Motor neuron (in vitro differentiated cells): Measurements from ENCODE around the gene CXorf38. TPM values are rescaled to one million over a fixed set of nuclear protein-coding genes. Genes with fewer than 3 reads are reported as not detected.

Experiments used
- ATAC-seq, 8 experiments: fragments of 200-7000 bp; cut with Tn5 transposase; replicated peaks in 6 of 8; 2 replicates each; pipeline ENCODE4 v1.8.0; 2021; ENCODE audit warnings: mild to moderate bottlenecking in 8 of 8, moderate library complexity in 8 of 8
- H3K27ac ChIP-seq, 2 donors: fragments of 250-450 bp; sonication (Bioruptor Pico); 2 replicates each; pipeline ENCODE4 v1.9.0; 2021; ENCODE audit warnings: antibody characterized with exemption in 2 of 2, mild to moderate bottlenecking in 2 of 2, moderate library complexity in 1 of 2
- H3K4me1 ChIP-seq, 2 donors: fragments of 250-450 bp; sonication (Bioruptor Pico); replicated peaks in 1 of 2; 2 replicates each; pipeline ENCODE4 v1.6.1; 2021; ENCODE audit warnings: antibody characterized with exemption in 2 of 2, mild to moderate bottlenecking in 2 of 2, moderate library complexity in 1 of 2
- H3K4me3 ChIP-seq, 5 donors: fragments of 250-450 bp; sonication (Bioruptor Pico); 2 replicates each; pipeline ENCODE4 v1.9.0; 2021; ENCODE audit warnings: antibody characterized with exemption in 5 of 5, mild to moderate bottlenecking in 5 of 5, moderate library complexity in 4 of 5
- WGBS, 10 experiments: fragments of 450-650 bp; shearing (Covaris generic); methylation state at CpG; one replicate each; pipeline ENCODE4 v1.0.0; 2022; 5-methylcytosine and 5-hydroxymethylcytosine counted together
- in situ Hi-C, 9 experiments: fragments of 400-800 bp; cut with MboI; loops; one replicate each; pipeline ENCODE4 v1.15.0; 2021; ENCODE audit warnings: low sequenced_read_pairs in 9 of 9, low pct_unique_long_range_greater_than_20kb in 2 of 9; ENCODE audit not compliant: unreplicated experiment in 9 of 9
- total RNA-seq, 8 experiments: library from RNA; unstranded; fragments of 300-600 nt; gene quantifications; 2 replicates each; pipeline versions ENCODE4 v1.2.3 to v1.2.4, GENCODE V29; 2022

Gene CXorf38
- total RNA-seq, 8 experiments from 2014 or later, result 4.9 to 11.2 (median 7.9) TPM

- 88 to 100% (median 100%) methylated on average over 1 to 2 of the region's 2 CpGs; no CpG with 5 or more reads in 4 of the 10 experiments for WGBS, 10 experiments
- Histone ChIP-seq H3K4me1 (no peaks in the 10 kb centered on the region), H3K27ac (no peak overlapping the region), H3K4me3 (no peak overlapping the region)
- in situ Hi-C loops, result no loop called here
- no peak for ATAC-seq
Observed at GRCh38 chrX:40653535-40653934, 6.2 kb upstream of the CXorf38 start.

DNA sequence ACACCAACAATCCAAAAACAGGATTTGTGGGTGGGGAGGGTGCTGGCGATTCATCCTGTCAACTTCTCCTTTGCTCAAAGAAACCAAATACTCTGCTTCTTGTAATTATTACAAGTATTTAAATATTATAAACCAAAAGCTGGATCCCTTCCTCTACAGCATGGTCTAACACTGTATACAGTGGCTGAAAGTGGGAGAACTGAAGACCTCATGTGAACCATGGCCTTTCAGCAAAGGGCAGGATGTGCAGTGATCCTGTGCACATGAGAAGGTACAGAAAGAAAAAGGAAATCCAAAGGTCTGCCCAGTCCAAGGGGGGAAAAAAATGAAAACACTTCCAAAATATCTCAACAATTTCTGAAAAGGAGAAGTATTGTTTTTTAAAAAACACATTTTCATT lies 5.3 kb upstream of the CXorf38 start:
- ATAC-seq, result no peak
- WGBS, 10 experiments, result 60 to 88% methylated on average over 1 of the region's 1 CpG; no CpG with 5 or more reads in 8 of the 10 experiments
- no peak overlapping the region for H3K27ac ChIP-seq
- no peak overlapping the region for H3K4me3 ChIP-seq
- H3K4me1 ChIP-seq, result no peaks in the 10 kb centered on the region
- in situ Hi-C loops, result no loop called here

GRCh38 chrX:40651620-40652223 lies 4.4 kb upstream of the CXorf38 start:
- in situ Hi-C loops, result no loop called here
- no peak overlapping the region for H3K4me3 ChIP-seq
- no peaks in the 10 kb centered on the region for H3K4me1 ChIP-seq
- no peak overlapping the region for H3K27ac ChIP-seq
- WGBS, 10 experiments, result 0 to 20% (median 0%) methylated on average over 1 to 3 of the region's 3 CpGs; no CpG with 5 or more reads in 3 of the 10 experiments
- ATAC-seq, result no peak

- 0% methylated on average over 1 of the region's 33 CpGs; no CpG with 5 or more reads in 8 of the 10 experiments for WGBS, 10 experiments
- Histone ChIP-seq H3K4me3 (peak overlapping the region; percentile 65 to 91 (median 66)), H3K27ac (peak overlapping the region; percentile 40 to 76), H3K4me1 (peaks cover 0 to 4% of the 10 kb centered on the region in 2 donors)
- in situ Hi-C loops, result no loop called here
- ATAC-seq, result peak; percentile 38 to 61 (median 50)
Observed at GRCh38 chrX:40646489-40647306, 663 bp downstream of the CXorf38 start.

DNA sequence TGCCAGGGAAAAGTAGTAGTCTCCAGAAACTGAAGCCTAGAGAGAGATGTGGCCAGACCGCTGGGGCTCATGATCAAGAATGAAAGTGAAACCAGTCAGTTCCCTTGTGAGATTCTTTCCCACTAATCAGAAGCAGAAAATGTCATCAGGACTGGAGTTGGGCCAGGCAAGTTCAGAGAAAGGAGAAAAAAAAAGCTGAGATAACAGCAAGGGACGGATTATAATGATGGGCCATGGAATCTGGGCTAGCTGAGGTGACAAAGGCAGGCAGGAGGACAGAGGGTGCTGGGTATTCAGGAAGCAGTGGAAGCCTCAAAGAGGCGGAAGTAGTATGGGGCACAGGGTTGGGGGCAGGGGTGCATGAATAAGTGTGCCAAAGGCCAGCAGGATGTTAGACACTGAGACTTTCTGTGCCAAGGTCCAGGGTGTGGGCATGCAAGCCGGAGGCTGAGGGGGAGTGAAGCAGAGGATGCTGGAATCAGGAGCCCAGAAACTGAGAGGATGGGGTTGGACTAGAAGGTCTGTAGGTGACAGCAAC lies 2.5 kb downstream of the CXorf38 start:
- in situ Hi-C loops, result no loop called here
- peak in 3 of 8 experiments; percentile 8 to 39 (median 33) for ATAC-seq
- WGBS, 10 experiments, result 33 to 89% (median 89%) methylated on average over 1 to 2 of the region's 4 CpGs; no CpG with 5 or more reads in 7 of the 10 experiments
- no peak overlapping the region for H3K4me3 ChIP-seq
- peaks cover 0 to 4% of the 10 kb centered on the region in 2 donors for H3K4me1 ChIP-seq
- no peak overlapping the region for H3K27ac ChIP-seq

DNA sequence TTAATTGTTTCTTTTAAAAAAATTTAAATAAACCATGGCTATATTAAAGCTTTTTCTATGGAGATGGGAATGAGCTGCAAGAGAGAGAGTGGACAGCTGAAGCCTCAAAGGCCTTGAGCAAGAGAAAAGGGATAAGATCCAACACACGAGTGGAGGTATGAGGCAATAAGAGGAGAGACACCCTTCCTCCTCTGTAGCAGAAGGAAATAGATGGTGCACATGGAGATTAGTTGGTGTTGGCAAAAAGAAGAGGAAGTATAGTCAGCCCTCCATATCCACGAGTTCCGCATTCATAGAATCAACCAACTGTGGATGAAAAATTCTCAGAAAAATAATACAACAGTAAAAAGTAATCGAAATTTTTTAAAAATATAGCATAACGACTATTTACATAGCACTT lies 3.2 kb downstream of the CXorf38 start:
- Histone ChIP-seq H3K27ac (no peak overlapping the region), H3K4me1 (peaks cover 0 to 4% of the 10 kb centered on the region in 2 donors), H3K4me3 (no peak overlapping the region)
- ATAC-seq, result no peak
- 25 to 83% (median 59%) methylated on average over 1 to 5 of the region's 5 CpGs; no CpG with 5 or more reads in 5 of the 10 experiments for WGBS, 10 experiments
- in situ Hi-C loops, result no loop called here

DNA sequence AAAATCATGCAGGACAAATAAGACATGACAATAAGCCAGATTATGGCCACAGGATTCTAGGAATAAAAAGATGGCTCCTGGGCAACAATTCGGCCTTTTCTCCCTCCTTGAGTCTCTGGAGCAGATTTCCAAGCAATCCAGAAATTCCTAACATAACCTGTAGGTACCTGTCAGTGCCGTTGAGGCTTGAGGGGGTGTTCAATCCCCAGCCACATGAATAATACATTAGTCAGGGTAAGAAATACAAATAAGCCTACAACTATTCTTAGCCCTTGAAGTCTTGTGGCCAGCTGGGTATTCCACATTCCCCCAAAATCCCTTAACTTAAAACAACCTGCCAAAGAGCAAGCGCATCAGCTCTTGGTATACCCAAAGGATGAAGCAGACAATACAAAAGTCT lies 9.7 kb downstream of the CXorf38 start:
- in situ Hi-C loops, result no loop called here
- ATAC-seq, result no peak

DNA sequence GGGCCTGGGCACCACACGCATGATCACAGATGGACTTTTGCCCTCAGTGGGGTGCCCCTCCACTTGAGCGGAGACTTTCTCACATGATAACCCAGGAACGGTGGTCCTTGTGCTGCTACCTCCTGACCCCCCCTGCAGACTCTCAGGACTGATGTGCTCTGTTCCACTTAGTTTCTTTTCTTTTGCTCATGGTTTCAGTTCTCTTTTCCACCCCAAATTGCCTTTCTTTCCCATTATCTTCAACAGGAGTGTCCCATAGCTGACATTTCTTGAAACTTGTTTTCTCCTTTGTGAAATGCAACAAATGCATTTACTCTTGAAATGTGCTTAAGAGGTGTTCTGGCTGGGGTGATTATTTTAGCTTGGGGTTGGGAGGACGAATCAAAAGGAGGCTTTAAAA lies 15.2 kb downstream of the CXorf38 start:
- in situ Hi-C loops, result no loop called here
- Histone ChIP-seq H3K4me1 (no peaks in the 10 kb centered on the region), H3K27ac (no peak overlapping the region), H3K4me3 (no peak overlapping the region)
- ATAC-seq, result no peak
- 78 to 100% (median 100%) methylated on average over 1 to 2 of the region's 4 CpGs; no CpG with 5 or more reads in 4 of the 10 experiments for WGBS, 10 experiments

More for the DNA sequence above, 9.7 kb downstream of the CXorf38 start:
- Histone ChIP-seq H3K4me3 (no peak overlapping the region), H3K4me1 (no peaks in the 10 kb centered on the region), H3K27ac (no peak overlapping the region)
- WGBS, 10 experiments, result 81 to 100% (median 90%) methylated on average over 1 to 2 of the region's 3 CpGs; no CpG with 5 or more reads in 7 of the 10 experiments

DNA sequence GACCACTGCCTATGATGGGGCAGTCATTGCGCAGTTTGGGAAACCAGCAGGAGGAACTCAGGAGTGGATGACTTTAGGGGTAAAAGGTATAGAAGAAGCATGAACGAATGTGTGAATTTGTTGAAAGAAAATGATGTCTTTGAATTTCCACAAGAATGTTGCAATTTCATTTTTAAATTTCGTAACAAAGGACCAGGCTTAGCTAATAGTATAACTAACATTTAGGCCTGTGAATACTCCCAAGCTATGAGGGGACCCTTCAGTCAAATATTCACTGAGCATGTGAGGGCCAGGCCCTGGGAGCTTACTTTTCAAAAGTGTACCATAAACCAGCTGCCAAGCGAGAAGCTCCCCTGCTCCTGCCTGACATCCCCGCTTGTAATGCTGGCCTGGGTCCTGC lies 18.9 kb downstream of the CXorf38 start:
- in situ Hi-C loops, result no loop called here
- ATAC-seq, result no peak
- 69 to 100% (median 100%) methylated on average over 1 to 5 of the region's 5 CpGs; no CpG with 5 or more reads in 5 of the 10 experiments for WGBS, 10 experiments
- no peak overlapping the region for H3K4me3 ChIP-seq
- H3K27ac ChIP-seq, result no peak overlapping the region
- no peaks in the 10 kb centered on the region for H3K4me1 ChIP-seq

DNA sequence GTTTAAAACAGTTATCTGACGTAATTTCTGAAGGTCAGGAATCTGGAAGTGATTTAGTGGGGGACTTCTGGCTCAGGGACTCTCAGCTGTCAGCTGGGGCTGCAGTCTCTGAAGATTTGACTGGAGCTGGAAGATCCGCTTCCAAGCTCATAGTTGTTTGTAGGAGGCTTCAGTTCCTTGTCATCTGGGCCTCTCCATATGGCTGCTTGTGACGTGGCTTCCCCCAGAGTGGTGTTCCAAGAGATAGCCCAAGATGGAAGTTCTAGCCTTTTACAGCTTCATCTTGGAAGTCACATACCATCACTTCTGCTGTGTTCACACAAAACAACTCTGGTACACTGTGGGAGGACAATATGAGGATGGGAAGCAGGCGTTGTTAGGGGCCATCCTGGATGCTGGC lies 22.1 kb downstream of the CXorf38 start:
- ATAC-seq, result no peak
- in situ Hi-C loops, result no loop called here
- 66 to 100% (median 90%) methylated on average over 1 to 4 of the region's 4 CpGs; no CpG with 5 or more reads in 6 of the 10 experiments for WGBS, 10 experiments

DNA sequence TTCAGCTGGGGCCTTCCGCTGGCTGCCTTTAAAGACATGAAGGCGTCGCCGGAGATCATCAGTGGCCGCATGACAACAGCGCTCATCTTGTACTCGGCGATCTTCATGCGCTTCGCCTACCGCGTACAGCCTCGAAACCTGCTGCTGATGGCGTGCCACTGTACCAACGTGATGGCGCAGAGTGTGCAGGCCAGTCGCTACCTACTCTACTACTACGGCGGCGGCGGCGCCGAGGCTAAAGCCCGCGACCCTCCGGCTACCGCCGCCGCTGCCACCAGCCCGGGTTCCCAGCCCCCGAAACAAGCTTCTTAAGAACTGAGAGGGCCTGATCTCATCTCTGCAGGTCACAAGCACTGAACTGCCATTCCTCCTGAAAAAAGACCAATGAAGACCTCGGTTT lies 23.7 kb downstream of the CXorf38 start:
- Histone ChIP-seq H3K4me3 (no peak overlapping the region), H3K4me1 (no peaks in the 10 kb centered on the region), H3K27ac (no peak overlapping the region)
- no peak for ATAC-seq
- 92 to 100% (median 97%) methylated on average over 1 to 15 of the region's 32 CpGs; no CpG with 5 or more reads in 7 of the 10 experiments for WGBS, 10 experiments
- in situ Hi-C loops, result no loop called here

More for the DNA sequence above, 22.1 kb downstream of the CXorf38 start:
- H3K4me3 ChIP-seq, result no peak overlapping the region
- no peak overlapping the region for H3K27ac ChIP-seq
- no peaks in the 10 kb centered on the region for H3K4me1 ChIP-seq

DNA sequence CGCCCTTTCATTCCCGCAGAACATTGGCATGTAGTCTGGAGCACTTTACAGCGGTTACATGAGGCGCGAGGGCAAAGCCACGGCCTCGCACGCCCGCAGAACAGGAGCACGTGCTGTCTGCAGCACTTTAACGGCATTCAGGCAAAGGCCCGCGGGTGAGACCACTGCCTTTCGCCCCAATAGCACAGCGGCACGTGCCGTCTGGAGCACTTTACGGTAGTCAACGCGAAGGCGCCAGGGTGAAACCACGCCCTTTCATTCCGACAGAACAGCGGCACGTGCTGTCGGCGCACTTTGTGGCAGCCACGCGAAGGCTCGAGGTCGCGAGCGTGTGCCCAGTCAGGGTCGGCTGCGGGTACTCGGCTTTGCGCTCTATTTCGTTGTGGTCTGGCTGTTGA lies 24.2 kb downstream of the CXorf38 start, which contains the start of gene MPC1L:
MPC1L (plus strand) TSS at position 290 of the 398 bp plus-strand sequence. CDS start 138 bp downstream, outside the sequence.
- no peak within 1 kb of the TSS for H3K27ac ChIP-seq
- in situ Hi-C loops, result no loop called here
- no peaks in the 10 kb centered on the region for H3K4me1 ChIP-seq
- WGBS, 10 experiments, result 91 to 93% methylated on average over 6 to 10 of the region's 38 CpGs; no CpG with 5 or more reads in 8 of the 10 experiments
- H3K4me3 ChIP-seq, result no peak within 1 kb of the TSS
- ATAC-seq, result no peak
